Femur (tissue), 1 donor: ENCODE results near the gene RFPL3.
"Not testable (repeated sequence)": the region's sequence is repeated elsewhere in the genome, so short reads cannot be mapped to it uniquely, and the experiment has no call there.

Source experiments
- DNase-seq: peaks from one replicate; pipeline ENCODE4 v3.0.0-alpha.2; 2017

RFPL3 gene

GRCh38 chr22:32331236-32331917 is 26.3 kb upstream of the RFPL3 start:
- DNase-seq: peak; percentile 20

DNA sequence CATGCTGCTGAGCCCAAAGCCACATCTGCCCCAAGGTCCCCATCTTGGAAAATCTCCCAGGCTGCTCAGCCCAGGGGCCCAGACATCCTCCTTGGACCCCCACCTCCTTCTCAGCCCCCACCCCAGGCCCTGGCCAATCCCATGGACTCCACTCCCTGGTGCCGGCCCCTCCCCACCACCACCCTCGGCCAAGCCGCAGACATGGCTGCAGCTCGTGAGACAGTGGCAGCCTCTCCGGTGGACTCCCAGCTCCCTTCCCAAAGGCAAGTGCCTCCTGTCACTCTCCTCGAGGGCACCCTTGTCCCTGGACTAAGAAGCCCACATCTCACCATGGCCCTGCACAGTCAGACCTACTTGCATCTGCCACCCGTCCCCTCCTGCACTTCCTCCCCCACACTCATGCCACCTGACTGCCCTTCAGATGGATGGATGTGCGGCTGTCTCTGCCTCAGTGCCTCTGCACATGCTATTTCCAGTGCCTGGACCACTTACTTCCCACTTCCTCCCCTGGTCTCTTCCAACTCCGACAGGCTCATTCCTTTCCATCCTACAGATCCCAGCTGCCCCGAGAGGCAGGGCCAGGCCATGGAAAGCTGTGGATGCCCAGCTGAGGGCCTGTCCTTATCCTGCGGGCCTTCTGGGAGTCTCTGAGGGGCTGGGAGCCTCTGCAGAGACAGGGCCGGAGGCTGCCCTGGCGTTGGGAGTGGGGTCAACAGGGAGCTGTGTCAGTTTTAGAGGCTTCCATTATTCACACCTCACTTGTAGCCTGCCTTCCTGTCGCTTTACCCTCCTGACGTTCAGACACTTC is 25.5 kb upstream of the RFPL3 start:
- DNase-seq: peak; percentile 13

GRCh38 chr22:32333141-32333768 is 24.4 kb upstream of the RFPL3 start:
- peak; percentile 6 for DNase-seq

DNA sequence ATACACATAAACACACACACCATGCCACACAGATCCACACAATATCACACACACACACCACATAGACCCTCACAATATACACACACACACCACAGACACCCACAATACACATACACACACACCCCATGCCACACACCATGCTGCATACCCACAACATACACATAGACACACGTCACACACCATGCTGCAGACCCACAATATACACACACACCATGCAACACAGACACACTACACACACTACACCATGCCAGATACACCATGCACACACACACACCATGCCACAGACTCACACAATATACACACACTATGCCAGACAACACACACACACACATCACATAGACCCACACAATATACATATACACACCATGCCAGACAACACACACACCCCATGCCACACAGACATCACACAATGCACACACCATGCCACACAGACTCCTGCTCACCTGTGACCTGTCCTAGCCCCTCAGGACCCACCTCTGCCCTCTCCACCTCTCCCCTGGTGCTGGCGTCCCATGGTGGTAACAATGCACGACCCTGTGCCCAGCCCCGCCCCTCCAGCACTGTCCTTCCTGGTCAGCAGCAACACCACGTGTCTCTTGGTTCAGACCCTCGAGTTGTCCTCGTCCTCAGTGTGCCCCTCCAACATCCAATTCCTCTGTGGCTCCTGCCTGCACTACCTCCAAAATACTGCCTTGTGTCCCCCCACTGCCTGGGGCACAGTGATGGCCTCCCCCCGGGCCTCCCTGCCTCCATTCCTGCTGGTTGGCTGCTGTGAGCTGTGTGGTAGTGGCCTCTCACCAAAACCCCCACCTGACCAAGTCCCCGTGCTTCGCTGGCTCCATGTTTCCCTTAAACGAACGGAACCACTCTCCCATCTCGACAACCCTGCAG is 23.7 kb upstream of the RFPL3 start:
- DNase-seq: peak; percentile 9

GRCh38 chr22:32334660-32335365 is 22.9 kb upstream of the RFPL3 start:
- DNase-seq: no peak

DNA sequence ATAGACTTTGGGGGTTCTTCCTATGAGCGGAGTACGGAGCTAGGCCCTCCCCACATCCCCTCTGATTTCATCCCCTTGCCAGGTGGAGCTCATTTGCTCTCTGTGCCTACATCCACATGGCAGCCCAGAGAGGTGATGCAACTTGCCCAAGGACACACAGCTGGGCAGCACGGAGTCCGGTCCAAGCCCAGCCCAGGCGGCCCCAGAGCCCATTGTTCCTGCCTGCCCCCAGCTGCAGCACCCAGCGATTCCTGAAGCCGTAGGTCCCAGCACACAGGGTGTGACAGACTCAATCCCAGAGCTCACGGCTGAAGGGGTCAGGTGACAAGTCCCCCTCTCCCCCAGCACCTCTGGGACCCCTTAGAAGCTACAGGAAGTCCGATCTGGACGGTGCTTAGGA is 22.2 kb upstream of the RFPL3 start:
- DNase-seq: no peak

DNA sequence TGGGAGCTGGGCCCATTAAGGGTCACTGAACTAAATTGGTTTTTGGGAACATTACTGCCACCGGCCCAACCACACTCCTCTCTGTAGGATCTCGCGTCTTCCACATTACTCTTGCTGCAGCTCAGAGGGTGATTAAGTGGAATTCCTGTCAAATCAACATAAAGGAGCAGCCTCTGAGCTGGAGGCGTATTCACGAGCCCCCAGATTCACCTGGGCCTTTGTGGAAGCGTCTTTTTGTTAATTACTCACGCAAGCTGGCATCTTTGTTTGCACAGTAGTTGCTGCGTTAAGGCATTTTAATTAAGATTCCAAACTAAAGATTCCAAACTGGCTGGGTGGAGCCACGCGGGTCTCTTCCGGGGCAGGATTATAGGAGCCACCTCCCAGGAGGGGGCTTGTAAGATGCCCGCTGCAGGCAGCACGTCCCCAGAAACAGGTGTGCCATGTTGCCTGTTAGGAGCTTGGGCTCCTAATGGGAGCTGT is 21.5 kb upstream of the RFPL3 start:
- DNase-seq: no peak

GRCh38 chr22:32336771-32337424 is 20.8 kb upstream of the RFPL3 start:
- peak; percentile 37 for DNase-seq

DNA sequence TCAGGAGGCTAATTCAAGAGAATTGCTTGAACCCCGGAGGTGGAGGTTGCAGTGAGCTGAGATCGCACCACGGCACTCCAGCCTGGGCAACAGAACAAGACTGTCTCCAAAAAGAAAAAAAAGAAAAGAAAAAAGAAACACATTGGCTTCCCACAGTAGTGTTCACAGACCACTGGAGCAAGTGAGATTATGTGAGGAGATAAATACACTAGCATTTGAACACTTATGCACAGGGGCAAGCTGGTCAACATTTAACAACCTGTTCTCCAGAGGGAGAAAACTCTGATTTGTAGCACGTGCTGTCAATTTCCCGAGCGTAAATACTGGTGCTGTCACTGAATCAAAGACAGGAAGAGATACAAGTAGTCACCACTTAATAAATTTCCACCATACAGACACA is 20.2 kb upstream of the RFPL3 start:
- not testable (repeated sequence) for DNase-seq

DNA sequence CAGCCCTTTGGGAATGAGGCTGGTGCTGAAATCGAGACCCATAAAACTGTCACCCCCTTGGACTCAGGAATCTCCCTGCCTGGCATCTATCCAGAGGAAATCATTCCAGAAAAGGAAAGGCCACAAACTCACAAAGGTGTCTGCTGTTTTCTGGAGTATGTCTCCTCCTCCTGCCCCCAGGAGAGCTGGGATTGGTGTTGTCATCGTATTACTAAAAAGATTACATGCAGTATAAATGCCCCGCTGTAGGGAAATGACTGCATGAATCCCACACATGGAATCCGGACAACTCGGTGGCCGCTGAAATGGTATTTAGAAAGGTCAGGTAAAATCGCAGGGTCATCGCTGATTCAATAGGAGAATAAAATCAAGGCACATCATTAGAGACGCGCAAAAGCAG is 18.9 kb upstream of the RFPL3 start:
- no peak for DNase-seq

DNA sequence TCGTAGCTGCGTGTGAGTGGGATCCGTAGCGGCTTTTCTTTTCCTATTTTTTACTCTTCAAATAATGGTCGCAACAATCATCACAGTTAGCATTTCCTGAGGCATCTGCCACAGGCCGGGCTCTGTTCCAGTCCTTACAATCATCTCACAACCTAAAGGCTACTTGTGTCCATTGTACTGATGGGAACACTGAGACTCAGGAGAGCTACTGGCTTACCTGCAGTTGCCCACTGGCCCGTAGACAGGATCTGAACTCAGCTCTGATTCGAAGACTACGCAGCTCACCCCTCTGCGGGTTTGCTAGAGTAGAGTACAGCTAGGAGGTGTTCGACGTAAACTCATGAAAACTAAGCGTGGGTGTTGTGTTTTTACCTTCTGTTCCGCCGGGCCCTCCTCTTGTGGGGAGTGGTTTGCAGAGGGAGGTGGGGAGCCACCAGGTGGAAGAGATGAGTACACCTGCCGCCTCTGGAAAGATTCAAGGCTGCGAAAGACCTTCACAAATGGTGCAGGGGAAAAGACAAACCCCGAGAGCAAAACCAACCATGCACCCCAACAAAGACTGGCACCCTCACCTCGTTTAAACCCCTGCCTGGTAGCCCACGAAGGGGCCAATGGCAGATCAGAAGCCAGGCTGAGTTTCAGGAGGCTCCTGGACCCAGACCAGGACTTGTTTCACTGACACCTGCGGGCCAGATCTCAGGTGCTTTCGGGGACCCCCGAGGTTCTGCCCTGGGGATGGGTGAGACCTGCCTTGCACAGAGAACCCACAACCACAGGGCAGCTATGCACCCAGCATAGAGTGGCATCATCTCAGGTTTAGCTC is 18.3 kb upstream of the RFPL3 start:
- DNase-seq: no peak

DNA sequence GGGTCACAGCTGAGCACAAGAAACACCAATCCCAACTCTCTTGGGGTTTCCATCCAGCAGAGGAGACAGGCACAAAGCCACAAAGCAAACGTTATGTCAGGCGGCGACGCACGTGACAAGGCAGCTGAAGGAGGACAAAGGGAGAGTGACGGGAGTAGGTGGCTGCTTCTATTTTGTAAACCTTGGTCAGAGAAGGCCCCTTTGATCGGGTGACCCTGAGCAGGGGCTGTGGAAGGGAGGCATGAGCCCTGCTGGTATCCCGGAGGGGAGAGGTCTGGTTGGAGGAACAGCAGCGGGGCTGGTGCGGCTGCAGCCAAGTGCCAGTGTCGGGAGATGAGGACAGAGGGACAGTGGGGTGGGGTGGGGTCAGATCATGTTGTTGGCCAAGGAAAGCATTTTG is 17.3 kb upstream of the RFPL3 start:
- DNase-seq: no peak

DNA sequence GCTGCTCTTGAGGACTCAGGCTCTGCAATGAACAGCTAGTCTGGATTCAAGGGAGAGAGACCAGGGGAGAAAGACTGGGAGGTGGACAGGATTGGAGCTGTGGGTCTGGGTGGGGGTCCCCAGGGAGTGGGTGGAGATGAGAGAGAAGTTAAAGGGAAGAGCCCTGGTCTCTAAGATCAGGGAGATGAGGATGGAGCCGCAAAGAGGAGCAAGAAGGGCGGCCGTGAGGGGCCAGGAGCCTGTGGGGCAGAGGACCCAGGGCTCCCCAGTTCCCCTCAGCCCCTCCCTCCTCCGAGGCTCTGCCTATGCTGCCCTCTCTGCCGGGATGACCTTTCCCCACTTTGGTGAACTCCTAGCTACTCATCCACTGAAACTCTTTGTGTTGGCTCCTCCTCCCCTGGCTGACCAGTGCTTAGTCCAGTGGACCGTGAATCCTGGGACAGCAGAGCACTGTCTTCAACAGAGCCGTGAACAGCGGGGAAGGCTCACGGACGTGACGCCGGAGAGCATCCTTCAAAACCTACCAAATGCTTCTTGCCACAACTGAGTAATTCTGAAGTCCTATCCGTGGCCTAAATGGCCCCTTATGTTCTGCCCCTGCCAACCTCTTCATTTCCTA is 16.4 kb upstream of the RFPL3 start:
- no peak for DNase-seq

DNA sequence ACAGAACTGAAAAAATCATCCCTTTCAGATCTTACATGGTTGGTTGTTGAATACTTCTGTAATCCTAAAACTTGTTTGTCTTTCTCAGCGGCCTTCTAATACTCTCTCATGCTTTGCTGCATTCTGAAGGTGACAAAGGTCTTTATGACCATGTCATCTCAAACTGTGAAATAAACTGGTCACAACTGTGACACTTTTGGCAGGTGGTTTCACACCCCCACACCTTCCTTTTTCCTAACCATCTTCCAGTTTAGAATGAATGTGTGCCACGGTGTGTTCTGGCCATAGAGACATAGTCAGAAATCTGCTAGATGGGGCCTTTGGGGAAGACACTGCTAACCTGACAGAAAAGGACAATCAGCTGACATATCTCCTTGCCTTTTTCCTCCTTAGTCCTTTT is 14.7 kb upstream of the RFPL3 start:
- no peak for DNase-seq

DNA sequence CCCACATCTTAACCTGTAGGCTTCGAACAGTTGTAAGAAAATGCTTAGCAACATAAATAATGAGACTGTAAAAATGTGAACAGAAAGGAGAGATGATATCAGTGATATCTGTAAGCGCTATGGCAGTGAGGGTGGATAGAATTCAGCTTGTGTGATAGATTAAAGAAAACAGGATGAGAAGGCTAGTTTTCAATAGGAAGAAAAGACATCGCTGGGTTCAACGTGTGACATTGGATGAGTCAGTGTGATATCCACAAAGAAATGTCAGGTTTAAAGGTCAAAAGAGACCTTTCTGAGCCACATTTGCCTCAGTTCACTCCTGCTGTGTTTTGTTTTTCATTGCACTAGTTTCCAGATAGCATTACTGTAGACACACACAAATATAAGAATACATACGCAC is 13.7 kb upstream of the RFPL3 start:
- DNase-seq: no peak

DNA sequence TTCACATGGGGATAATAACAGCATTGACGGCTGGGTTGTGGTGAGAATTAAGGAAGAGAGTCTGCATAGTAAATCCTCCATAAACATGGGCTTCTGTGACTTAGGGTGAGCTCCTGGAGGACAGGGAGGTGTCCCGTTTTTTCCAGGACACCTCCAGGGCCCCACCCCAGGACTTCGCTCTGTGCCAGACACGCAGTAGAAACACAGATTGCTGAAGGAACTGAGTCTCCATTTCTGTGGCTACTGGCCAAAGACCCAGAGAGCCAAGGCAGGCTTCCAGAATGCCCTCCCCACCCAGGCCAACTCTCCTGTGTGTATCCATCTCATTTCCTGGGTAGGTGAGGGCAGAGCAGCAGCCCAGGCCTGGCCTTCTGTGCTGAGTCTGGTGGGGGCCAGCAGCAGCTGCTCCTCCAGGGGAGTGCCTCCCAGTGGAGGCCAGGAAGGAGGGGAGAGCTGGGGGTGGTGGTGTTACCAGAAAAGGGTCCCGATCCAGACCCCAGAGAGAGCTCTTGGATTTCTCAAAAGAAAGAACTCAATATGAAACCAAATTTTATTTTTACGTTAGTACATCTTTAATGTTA is 9.5 kb upstream of the RFPL3 start:
- no peak for DNase-seq

DNA sequence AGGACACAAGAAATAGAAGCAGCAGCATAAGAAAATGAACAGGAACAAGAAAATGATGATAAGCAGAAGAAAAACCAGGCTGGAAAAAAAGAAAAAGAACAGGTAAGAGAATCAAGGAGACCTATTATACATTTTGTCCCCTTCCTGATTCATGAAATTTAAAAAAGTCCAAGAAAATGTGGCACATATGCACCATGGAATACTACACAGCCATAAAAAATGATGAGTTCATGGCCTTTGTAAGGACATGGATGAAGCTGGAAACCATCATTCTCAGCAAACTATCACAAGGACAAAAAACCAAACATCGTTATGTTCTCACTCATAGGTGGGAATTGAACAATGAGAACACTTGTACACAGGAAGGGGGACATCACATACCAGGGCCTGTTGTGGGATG is 5.8 kb upstream of the RFPL3 start:
- not testable (repeated sequence) for DNase-seq

- DNase-seq: no peak
Observed at GRCh38 chr22:32352681-32353080, 5.0 kb upstream of the RFPL3 start.

- no peak for DNase-seq
Observed at GRCh38 chr22:32353292-32353691, 4.4 kb upstream of the RFPL3 start.

DNA sequence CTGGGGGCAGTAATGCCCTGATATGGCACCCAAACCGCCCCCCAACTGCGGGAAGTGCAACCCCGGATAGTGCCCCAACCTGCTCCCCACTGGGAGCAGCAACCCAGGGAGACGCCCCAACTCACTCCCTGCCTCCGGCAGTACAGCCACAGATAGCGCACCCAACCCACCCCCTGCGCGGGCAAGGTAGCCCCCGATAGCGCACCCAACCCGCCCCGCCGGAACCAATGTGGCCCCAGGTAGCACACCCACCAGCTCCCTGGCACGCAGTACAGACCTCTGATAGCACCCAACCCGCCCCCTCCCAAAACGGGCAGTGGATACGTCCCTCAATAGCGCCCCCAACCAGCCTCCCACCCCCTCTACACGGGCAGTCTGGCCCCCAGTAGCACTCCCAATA is 3.8 kb upstream of the RFPL3 start:
- no peak for DNase-seq
